Measurements from ENCODE around the gene PSRC1.

- no peak for TF ChIP-seq GABPA (IDR thresholded peaks at IDR 0.05; ENCODE audit: borderline replicate concordance, insufficient read depth, low read length)
- TF ChIP-seq, protein P1, sequence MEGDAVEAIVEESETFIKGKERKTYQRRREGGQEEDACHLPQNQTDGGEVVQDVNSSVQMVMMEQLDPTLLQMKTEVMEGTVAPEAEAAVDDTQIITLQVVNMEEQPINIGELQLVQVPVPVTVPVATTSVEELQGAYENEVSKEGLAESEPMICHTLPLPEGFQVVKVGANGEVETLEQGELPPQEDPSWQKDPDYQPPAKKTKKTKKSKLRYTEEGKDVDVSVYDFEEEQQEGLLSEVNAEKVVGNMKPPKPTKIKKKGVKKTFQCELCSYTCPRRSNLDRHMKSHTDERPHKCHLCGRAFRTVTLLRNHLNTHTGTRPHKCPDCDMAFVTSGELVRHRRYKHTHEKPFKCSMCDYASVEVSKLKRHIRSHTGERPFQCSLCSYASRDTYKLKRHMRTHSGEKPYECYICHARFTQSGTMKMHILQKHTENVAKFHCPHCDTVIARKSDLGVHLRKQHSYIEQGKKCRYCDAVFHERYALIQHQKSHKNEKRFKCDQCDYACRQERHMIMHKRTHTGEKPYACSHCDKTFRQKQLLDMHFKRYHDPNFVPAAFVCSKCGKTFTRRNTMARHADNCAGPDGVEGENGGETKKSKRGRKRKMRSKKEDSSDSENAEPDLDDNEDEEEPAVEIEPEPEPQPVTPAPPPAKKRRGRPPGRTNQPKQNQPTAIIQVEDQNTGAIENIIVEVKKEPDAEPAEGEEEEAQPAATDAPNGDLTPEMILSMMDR (IDR thresholded peaks at IDR 0.05; ENCODE audit: control extremely low read depth in 1 of 3, insufficient read depth in 1 of 3, low read depth in 1 of 3, low read length in 3 of 3), result no peak
- TF ChIP-seq RAD21 (IDR thresholded peaks at IDR 0.05 in 1 of 2, conservative IDR thresholded peaks at IDR 0.05 in 1 of 2; ENCODE audit: low read depth in 2 of 2, low read length in 2 of 2), result no peak
- no peak for TF ChIP-seq RBBP5 (IDR thresholded peaks at IDR 0.05; ENCODE audit: borderline replicate concordance, low read depth, low read length)
- TF ChIP-seq CHD2 (IDR thresholded peaks at IDR 0.05; ENCODE audit: low read length), result no peak
- no peak for TF ChIP-seq USF2 (IDR thresholded peaks at IDR 0.05; ENCODE audit: low read length)
- TF ChIP-seq RNF2 (IDR thresholded peaks at IDR 0.05; ENCODE audit: borderline replicate concordance, low read depth, low read length, missing control alignments, poor library complexity, severe bottlenecking), result no peak
- no peak for TF ChIP-seq E2F6 (IDR thresholded peaks at IDR 0.05)
- TF ChIP-seq ZNF274 (IDR thresholded peaks at IDR 0.05; ENCODE audit: borderline replicate concordance, extremely low read depth, low read length), result no peak
- TF ChIP-seq POLR2A (IDR thresholded peaks at IDR 0.05; ENCODE audit: control extremely low read depth in 1 of 2, low read depth in 2 of 2, low read length in 2 of 2), result no peak
These were observed 26.4 kb upstream of the PSRC1 start for GRCh38 chr1:109309347-109309746.
